IPS-15b (cell line): ENCODE measurements around the gene NABP2.
"Not testable (repeated sequence)": the region's sequence is repeated elsewhere in the genome, so short reads cannot be mapped to it uniquely, and the experiment has no call there.

Experiments
- H3K27me3 ChIP-seq: one replicate; pipeline ENCODE4 v1.6.1; 2013; ENCODE audit warnings: low read length; ENCODE audit not compliant: control insufficient read depth, insufficient read depth
- H3K36me3 ChIP-seq: one replicate; pipeline ENCODE4 v1.6.1; 2013; ENCODE audit warnings: low read length; ENCODE audit not compliant: control insufficient read depth, insufficient read depth
- H3K4me1 ChIP-seq: one replicate; pipeline ENCODE4 v1.6.1; 2013; ENCODE audit warnings: mild to moderate bottlenecking, low read length; ENCODE audit not compliant: control insufficient read depth, insufficient read depth
- H3K4me3 ChIP-seq: one replicate; pipeline ENCODE4 v1.5.1; 2013; ENCODE audit warnings: low read depth, low read length
- H3K9ac ChIP-seq: one replicate; pipeline ENCODE4 v1.6.1; 2013; ENCODE audit warnings: low read depth, mild to moderate bottlenecking, low read length
- H3K9me3 ChIP-seq: one replicate; pipeline ENCODE4 v1.6.1; 2013; ENCODE audit warnings: mild to moderate bottlenecking, low read length; ENCODE audit not compliant: control insufficient read depth, insufficient read depth

NABP2 gene

DNA sequence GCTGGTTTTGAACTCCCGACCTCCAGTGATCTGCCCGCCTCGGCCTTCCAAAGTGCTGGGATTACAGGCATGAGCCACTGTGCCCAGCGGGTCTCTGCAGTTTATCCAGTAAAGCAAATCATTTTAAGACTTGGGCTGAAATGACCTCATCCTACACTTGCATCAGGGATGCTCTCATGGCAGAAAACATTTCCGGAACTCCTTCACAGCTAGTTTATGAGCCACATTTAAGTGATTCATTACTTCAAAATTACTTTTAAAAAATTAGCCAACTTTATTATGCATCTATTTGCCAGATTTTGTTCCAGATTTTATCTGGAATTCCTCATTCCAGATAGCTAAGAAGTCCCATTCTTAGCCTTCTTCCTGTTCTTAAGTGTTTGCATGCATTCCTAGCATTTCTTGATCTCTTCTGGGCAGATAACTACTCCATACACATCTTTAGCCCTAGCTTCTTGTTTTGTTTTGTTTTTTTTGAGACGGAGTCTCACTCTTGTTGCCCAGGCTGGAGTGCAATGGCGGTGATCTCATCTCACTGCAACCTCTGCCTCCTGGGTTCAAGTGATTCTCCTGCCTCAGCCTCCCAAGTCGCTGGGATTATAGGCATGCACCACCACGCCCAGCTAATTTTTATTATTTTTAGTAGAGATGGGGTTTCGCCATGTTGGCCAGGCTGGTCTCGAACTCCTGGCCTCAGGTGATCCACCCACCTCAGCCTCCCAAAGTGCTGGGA lies 27.2 kb upstream of the NABP2 start:
- not testable (repeated sequence) for H3K9me3 ChIP-seq, H3K9ac ChIP-seq, H3K4me1 ChIP-seq, H3K36me3 ChIP-seq, H3K4me3 ChIP-seq, H3K27me3 ChIP-seq

DNA sequence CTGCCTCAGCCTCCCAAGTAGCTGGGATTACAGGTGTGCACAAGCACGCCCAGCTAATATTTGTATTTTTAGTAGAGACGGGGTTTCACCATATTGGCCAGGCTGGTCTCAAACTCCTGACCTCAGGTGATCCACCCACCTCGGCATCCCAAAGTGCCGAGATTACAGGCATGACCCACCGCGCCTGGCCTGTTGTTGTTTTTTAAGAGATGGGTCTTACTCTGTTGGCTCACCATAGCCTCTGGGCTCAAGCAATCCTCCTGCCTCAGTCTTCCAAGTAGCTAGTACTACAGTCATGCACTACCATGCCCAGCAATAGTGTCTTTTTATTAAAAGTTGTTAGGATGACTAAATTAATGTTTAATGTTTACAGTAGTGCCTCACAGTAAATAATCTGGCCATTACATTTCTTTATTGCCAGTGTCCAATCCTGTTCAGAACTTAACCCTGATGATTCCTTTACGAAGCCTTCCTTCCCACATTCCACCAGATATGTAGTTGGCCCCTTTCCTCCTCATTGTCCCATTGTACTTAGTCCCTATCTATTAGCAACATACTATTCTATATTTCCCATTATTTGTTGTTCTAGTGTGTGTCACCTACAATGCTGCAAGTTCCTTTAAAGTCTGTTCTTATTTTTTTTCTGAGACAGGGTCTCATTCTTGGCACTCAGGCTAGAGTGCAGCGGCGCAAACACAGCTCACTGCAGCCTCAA lies 26.1 kb upstream of the NABP2 start:
- no peaks in the 10 kb centered on the region for H3K9me3 ChIP-seq
- H3K4me3 ChIP-seq: no peak overlapping the region
- no peaks in the 10 kb centered on the region for H3K27me3 ChIP-seq
- H3K9ac ChIP-seq: no peak overlapping the region
- no peaks in the 10 kb centered on the region for H3K36me3 ChIP-seq
- no peaks in the 10 kb centered on the region for H3K4me1 ChIP-seq

DNA sequence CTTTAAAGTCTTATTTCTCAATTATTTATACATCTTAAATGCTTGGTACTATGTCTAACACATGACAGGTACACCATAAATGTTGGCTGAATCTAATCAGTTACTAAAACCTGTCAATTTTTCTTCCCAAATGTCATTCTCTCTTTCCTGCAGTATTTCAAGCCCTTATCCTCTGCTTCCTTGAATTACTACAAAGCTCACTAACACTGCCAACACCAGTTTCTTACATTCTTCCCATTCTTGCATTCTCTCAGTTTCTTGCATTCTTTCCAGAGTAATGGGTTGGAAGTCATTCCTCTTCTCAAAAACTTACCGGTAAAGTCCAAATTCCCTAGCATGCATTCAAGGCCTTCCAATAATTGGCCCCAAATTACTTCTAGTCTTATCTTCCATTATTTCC lies 25.3 kb upstream of the NABP2 start:
- Histone ChIP-seq H3K9me3 (no peaks in the 10 kb centered on the region), H3K27me3 (no peaks in the 10 kb centered on the region), H3K36me3 (no peaks in the 10 kb centered on the region), H3K9ac (no peak overlapping the region), H3K4me3 (no peak overlapping the region), H3K4me1 (no peaks in the 10 kb centered on the region)

DNA sequence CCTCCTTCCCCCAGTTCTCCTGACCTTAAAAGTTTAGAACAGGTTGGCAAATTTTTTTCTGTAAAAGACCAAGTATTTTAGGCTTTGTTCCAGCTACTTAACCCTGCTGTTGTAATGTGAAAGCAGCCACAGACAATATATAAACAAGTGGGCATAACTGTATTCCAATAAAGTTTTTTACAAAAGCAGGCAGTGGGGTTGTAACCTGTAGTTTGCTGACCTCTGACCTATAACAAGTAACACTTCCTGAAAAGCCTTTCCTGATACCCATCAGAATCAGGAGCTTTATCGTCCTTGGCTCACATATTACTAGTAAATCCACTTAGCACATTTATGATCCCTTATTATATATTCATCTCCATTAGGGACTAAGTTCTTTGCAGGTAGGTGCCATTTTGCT lies 21.8 kb upstream of the NABP2 start:
- no peaks in the 10 kb centered on the region for H3K4me1 ChIP-seq
- no peaks in the 10 kb centered on the region for H3K27me3 ChIP-seq
- no peak overlapping the region for H3K9ac ChIP-seq
- no peaks in the 10 kb centered on the region for H3K9me3 ChIP-seq
- H3K4me3 ChIP-seq: no peak overlapping the region
- peaks cover 14% of the 10 kb centered on the region for H3K36me3 ChIP-seq

DNA sequence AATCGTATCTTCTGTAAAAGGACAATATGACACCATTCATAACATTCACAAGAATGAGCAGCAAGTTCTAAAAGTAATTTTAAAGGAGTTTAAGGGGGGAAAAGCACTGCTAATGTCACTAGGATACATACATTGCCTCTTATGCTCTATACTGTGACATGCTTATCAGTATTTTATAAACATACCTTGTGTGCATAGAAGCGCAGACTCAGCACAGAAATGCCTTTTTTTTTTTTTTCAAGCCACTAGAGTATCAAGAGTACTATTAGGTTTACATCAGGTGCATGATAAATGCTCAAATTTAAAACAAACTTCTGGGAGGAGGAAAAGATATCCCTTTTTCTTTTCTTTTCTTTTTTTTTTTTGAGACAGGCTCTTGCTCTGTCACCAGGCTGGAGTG lies 21.3 kb upstream of the NABP2 start:
- H3K9me3 ChIP-seq: no peaks in the 10 kb centered on the region
- H3K9ac ChIP-seq: no peak overlapping the region
- H3K27me3 ChIP-seq: no peaks in the 10 kb centered on the region
- H3K4me1 ChIP-seq: no peaks in the 10 kb centered on the region
- peaks cover 19% of the 10 kb centered on the region for H3K36me3 ChIP-seq
- H3K4me3 ChIP-seq: no peak overlapping the region

DNA sequence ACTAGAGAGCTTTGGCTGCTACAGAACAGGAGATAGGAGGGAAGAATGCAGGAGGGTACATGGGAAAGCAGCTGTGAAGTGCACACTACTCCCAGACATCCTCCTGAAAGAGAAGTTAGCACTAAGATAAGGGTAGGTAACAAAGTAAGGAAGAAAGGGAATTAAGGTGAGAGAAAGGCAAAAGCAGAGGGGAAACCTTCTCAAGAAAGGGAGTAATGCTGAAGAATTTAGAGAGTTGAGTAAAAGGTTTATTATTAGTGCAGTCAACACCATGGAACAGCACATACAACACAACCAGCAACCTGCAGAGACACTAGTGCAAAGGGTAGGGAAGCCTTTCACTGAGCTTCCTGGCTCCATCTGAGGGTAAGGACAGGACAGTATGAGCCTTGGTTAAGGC lies 19.9 kb upstream of the NABP2 start:
- Histone ChIP-seq H3K4me3 (no peak overlapping the region), H3K27me3 (no peaks in the 10 kb centered on the region), H3K4me1 (no peaks in the 10 kb centered on the region), H3K36me3 (peaks cover 23% of the 10 kb centered on the region), H3K9me3 (no peaks in the 10 kb centered on the region), H3K9ac (no peak overlapping the region)

DNA sequence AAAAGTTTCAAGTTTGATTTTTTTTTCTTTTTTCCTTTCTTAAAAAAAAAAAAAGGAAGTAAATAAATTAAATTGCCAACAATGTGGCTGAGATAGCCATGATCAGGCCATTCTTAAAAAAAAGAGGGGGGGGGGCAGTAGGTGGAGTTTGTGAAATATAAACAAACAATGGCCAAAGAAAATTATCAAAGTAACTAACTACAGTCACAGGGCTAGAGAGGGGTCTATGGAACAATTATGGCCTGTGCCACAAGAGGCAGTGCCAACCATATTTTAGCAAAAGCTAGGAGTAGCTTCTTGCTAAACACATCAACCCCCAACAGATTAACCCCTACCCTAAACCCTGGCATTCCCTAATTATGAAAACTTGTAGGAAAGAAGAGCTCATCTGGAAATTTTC lies 18.7 kb upstream of the NABP2 start:
- H3K4me3 ChIP-seq: no peak overlapping the region
- H3K36me3 ChIP-seq: peaks cover 32% of the 10 kb centered on the region
- no peaks in the 10 kb centered on the region for H3K4me1 ChIP-seq
- no peaks in the 10 kb centered on the region for H3K9me3 ChIP-seq
- H3K9ac ChIP-seq: no peak overlapping the region
- H3K27me3 ChIP-seq: no peaks in the 10 kb centered on the region

DNA sequence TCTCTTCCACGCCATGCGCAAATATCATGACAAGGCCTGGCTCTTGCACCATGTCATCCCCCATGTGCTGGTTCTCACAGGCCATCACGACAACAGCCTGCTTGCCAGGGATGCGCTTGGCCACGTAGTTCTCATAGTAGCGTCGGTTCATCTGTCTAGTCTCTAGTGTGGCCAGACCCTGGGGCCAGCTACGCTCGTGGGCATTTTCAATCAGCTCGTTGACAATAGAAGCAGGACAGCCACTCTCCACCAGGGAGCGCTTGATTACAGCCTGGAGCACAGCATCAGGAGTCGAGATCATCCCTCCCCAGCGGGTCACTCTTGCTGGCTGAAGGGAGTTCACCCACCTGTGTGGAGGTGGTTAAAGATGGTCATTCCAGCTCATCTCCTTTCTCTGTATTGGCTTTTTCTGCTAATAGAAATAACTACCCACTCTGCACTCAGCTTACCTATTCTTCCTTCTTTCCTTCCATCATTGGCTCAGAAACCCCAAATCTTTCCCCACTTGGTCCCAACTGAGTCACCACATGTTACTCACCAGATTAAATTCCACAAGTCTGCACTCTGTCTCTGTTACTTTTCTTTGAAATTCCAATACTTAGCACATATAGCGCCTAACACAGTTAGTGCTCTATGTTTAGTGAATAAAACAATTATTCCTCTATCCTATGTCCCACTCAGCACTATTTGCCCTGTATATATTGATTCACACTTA lies 17.5 kb upstream of the NABP2 start:
- H3K4me1 ChIP-seq: no peaks in the 10 kb centered on the region
- H3K36me3 ChIP-seq: peaks cover 34% of the 10 kb centered on the region
- H3K4me3 ChIP-seq: no peak overlapping the region
- H3K9ac ChIP-seq: no peak overlapping the region
- no peaks in the 10 kb centered on the region for H3K27me3 ChIP-seq
- H3K9me3 ChIP-seq: no peaks in the 10 kb centered on the region

DNA sequence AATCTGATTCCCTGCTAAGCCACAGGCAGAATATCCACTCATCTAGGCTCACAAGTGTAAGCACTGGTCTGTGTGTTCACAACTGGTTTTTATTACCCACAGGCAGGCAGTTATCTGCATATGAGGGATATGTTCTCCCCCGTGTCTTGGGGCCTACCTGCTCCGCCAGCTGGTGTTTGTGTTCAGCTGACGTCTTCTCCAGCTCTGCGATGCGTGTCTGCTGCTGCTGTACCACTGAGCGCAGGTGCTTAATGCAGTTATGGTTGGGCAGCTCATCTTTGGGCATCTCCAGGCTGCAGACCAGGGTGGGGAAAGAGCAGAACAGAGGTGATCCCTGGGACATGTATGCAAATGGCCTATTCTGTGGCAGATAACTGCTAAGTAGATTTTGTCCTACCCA lies 16.1 kb upstream of the NABP2 start:
- H3K9ac ChIP-seq: no peak overlapping the region
- no peaks in the 10 kb centered on the region for H3K4me1 ChIP-seq
- H3K4me3 ChIP-seq: no peak overlapping the region
- H3K9me3 ChIP-seq: no peaks in the 10 kb centered on the region
- H3K27me3 ChIP-seq: no peaks in the 10 kb centered on the region
- H3K36me3 ChIP-seq: peaks cover 46% of the 10 kb centered on the region

DNA sequence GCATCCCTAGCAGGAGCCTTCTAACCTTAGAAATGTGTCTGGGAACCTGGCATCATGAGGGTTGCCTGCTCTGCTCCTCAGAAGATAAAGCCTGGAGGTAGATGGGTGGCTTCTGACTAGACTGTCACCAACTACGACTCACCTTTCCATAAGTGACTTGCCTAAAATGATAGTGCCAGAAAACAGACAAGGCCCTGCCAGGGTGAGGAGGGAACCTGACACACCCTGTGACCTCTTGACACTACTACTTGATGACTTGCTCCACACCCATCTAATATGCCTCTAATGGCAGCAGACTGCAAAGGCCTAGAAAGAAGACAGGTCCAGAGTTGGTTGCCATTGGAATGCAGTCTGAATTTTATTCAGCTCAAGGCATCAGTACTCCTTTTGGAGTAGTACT lies 11.8 kb upstream of the NABP2 start:
- H3K9ac ChIP-seq: no peak overlapping the region
- H3K9me3 ChIP-seq: no peaks in the 10 kb centered on the region
- no peak overlapping the region for H3K4me3 ChIP-seq
- H3K27me3 ChIP-seq: no peaks in the 10 kb centered on the region
- H3K36me3 ChIP-seq: peaks cover 56% of the 10 kb centered on the region
- H3K4me1 ChIP-seq: no peaks in the 10 kb centered on the region

DNA sequence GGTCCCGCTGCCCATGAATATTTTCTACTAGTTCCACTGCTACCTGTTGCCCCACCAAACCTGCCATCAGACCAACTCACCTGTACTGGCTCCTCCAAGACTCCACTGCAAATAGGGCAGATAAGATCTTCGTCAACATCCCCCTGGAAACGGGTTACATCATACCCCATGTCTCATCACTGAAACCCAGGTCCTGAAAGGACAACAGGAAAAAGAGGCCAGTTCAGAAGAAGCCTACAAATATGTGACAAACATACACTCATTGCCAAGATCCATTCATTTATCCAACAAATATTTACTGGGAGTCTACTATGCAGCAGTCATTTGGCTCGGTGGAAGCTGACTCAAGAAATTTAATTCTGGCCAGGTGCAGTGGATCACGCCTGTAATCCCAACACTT lies 10.3 kb upstream of the NABP2 start:
- Histone ChIP-seq H3K9ac (no peak overlapping the region), H3K36me3 (peaks cover 51% of the 10 kb centered on the region)

DNA sequence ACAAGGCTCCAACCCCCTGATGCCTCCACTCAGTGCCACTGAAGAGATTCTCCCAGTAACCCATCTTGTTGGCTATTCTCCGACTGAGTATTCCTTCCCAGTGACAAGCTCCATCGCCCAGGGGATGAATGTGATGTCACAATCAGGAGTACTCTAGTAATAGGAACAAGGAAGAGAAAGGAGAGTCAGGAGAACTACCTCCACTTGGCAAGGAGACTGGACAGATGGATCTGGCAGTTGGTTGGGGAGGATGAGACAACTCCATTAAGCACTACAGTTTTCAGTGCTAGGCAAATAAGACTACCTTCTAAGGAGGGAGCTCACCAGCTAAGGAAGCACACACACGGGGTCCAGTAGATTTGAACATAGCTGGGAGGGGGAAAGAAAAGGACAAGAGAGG lies 7.7 kb upstream of the NABP2 start:
- no peak overlapping the region for H3K9ac ChIP-seq
- no peaks in the 10 kb centered on the region for H3K9me3 ChIP-seq
- H3K27me3 ChIP-seq: no peaks in the 10 kb centered on the region
- H3K4me1 ChIP-seq: no peaks in the 10 kb centered on the region
- no peak overlapping the region for H3K4me3 ChIP-seq
- peaks cover 41% of the 10 kb centered on the region for H3K36me3 ChIP-seq

More for the DNA sequence above, 10.3 kb upstream of the NABP2 start:
- H3K4me1 ChIP-seq: no peaks in the 10 kb centered on the region
- no peaks in the 10 kb centered on the region for H3K27me3 ChIP-seq
- H3K9me3 ChIP-seq: no peaks in the 10 kb centered on the region
- no peak overlapping the region for H3K4me3 ChIP-seq
